Astrocyte (in vitro differentiated cells and primary cell): ENCODE results near the gene DYNLT2B.

Experiments
- EZH2 ChIP-seq: IDR thresholded peaks from 2 replicates; pipeline ENCODE4 v1.6.1; 2012; ENCODE audit warnings: mild to moderate bottlenecking, low read length, inconsistent platforms; ENCODE audit not compliant: insufficient read depth
- TF ChIP-seq, protein P1 (sequence below): IDR thresholded peaks from 2 replicates; pipeline ENCODE4 v1.5.1; 2011; ENCODE audit warnings: low read depth, mild to moderate bottlenecking, inconsistent platforms, low read length, moderate library complexity; ENCODE audit not compliant: insufficient read depth

- TF ChIP-seq, protein P1, sequence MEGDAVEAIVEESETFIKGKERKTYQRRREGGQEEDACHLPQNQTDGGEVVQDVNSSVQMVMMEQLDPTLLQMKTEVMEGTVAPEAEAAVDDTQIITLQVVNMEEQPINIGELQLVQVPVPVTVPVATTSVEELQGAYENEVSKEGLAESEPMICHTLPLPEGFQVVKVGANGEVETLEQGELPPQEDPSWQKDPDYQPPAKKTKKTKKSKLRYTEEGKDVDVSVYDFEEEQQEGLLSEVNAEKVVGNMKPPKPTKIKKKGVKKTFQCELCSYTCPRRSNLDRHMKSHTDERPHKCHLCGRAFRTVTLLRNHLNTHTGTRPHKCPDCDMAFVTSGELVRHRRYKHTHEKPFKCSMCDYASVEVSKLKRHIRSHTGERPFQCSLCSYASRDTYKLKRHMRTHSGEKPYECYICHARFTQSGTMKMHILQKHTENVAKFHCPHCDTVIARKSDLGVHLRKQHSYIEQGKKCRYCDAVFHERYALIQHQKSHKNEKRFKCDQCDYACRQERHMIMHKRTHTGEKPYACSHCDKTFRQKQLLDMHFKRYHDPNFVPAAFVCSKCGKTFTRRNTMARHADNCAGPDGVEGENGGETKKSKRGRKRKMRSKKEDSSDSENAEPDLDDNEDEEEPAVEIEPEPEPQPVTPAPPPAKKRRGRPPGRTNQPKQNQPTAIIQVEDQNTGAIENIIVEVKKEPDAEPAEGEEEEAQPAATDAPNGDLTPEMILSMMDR, result no peak
- no peak for TF ChIP-seq EZH2
Observed at GRCh38 chr3:196317687-196318467, at the start of gene DYNLT2B.
